Myocyte (in vitro differentiated cells): ENCODE data around the gene ANXA9. TPM values are rescaled to one million over a fixed set of nuclear protein-coding genes. Genes with fewer than 3 reads are reported as not detected.

Experiments used
- DNase-seq: peaks from one replicate; pipeline ENCODE4 v3.0.0-alpha.2; 2012; ENCODE audit warnings: low read depth
- total RNA-seq: library from RNA; depleted of rRNA; stranded (reverse); fragments of >200 nt; gene quantifications from 2 replicates; pipeline ENCODE4 v1.2.3, GENCODE V29; 2014

ANXA9 gene
- total RNA-seq, 1 donor from 2014 or later: not detected

GRCh38 chr1:150974580-150975478 is 7.3 kb upstream of the ANXA9 start, which contains the start of gene CERS2:
TSS of gene CERS2 (minus strand) at chr1:150974835. CDS start at chr1:150969090, 5,745 bp downstream.
- DNase-seq: peak; percentile 85

DNA sequence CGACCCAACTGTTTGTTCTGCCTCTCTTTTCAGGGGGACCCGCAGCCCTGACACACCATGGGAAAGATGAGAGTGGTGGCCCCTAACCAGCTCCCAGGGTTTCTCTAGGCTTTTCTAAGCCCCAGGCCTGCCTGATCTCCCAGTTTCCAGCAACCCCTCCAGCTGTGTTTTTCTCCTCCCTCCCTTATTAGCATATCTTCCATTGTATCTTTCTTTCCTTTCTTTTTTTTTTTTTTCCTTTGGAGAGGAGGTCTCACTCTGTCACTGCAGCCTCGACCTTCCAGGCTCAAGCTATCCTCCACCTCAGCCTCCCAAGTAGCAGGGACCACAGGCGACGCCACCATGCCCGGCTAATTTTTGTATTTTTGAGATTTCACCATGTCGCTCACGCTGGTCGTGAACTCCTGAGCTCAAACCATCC is 5.7 kb upstream of the ANXA9 start:
- DNase-seq: no peak

- peak; percentile 91 for DNase-seq
Measured at GRCh38 chr1:150976879-150977694, 5.0 kb upstream of the ANXA9 start.

GRCh38 chr1:150979092-150980056 is 2.7 kb upstream of the ANXA9 start:
- peak; percentile 95 for DNase-seq

- peak; percentile 54 for DNase-seq
Measured at GRCh38 chr1:150981177-150981804, 801 bp upstream of the ANXA9 start.

- DNase-seq: peak; percentile 41
Measured at GRCh38 chr1:150985179-150985825, 3.2 kb downstream of the ANXA9 start.

DNA sequence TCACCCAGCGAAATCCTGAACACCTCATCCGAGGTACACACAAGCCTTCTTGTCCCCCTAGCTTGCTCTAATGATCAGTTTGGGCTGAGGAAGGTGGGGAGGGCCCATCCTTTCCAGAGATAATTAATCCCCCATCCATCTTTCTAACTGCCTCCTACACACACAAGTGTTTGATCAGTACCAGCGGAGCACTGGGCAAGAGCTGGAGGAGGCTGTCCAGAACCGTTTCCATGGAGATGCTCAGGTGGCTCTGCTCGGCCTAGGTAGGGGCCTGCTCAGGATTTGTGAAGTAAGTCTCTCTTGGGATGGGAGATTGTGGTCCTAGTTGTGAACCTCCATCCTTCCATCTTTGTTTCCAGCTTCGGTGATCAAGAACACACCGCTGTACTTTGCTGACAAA is 5.8 kb downstream of the ANXA9 start:
- DNase-seq: no peak

DNA sequence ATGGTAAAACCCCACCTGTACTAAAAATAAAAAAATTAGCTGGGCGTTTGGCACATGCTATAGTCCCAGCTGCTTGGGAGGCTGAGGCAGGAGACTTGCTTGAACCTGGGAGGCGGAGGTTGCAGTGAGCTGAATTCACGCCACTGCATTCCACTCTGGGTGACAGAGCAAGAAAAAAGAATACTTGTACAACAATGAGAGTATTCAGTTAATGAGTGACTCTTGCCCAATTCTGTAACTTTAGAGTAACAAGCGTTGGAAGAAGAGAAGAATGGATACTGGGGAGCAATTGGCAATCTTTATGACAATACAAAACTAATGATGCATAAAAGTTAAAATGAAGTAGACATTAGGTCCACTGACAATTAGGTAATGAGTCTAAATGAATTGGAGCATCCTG is 10.5 kb downstream of the ANXA9 start:
- DNase-seq: no peak

DNA sequence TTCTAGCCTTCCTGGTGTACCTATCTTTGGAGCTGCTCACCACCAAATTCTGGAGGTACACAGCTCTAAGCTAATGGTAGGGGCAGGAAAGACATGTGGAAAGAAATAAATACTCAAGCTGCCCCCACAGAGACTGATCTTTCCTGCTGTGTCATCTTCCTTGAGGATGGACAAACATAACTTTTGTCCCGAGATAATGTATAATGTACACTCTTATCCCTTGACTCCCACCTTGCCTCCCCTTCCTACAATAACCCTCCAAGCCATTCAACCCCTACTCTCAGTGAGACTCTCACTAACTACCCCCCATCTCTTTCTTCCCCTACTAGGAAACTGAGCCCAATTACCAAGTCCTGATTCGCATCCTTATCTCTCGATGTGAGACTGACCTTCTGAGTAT is 12.2 kb downstream of the ANXA9 start:
- DNase-seq: no peak

DNA sequence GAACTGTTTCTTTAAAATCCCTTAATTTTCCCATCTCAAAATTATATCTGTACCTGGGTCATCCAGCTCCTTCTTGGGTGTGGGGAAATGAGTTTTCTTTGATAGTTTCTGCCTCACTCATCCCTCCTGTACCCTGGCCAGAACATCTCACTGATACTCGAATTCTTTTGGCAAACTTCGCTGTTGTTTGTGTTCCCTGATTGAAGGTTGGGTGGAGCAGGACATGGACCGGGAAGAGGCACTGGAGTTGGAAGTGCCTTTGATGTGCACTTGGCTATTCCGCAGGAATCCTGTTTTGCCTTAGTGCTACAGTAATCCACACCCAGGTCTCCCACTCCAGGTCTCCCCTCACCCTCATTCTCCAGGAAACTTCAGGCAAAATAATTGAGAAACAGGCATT is 13.4 kb downstream of the ANXA9 start:
- DNase-seq: no peak

DNA sequence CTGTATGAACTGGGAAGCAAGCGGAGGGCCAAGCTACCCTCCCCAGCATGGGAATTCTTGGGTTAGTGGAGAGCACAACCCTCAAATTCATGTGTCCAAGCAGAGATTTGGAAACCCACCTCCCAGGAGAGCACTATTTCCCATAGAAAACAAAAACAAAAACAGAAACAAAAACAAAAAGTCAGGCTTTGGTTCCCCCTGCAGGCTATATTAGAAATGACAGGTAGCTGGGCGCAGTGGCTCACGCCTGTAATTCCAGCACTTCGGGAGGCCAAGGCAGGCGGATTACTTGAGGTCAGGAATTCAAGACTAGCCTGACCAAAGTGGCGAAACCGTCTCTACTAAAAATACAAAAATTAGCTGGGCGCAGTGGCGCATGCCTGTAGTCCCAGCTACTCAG is 13.8 kb downstream of the ANXA9 start:
- DNase-seq: peak; percentile 70

DNA sequence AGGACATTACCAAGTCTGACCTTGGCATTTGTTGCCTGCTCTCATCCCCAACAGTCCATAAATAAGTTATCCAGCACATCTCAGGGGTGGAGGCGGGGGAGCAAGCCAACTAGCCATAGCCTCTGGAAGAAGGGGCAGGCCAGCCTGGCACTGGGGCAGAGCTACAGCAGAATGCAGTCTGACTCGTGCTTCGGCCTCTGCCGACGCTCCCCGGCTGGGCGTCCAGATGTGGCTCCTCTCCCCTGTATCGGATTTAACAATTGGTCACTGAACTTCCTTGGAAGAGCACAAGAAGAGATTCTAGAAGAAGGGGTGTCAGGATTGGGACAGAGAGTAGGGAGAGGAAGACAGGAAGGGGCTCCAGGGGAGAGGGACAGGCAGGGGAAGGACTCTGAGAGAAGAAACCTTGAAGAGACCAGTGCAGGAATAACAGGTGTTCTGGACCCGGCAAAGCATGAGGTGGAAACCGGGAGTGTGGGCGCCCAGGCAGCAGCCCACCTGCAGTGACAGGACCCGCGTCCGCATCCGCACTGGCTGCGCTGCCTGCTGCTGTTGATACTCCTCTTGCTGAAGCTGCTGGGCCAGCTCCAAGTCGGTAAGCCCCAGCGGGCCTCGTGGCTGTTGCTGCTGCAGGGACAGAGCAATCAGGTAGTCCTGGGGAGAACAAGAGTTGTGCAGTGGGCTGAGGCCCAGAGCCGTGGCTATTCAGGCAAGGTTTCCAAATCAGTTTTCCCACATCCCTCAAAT is 15.2 kb downstream of the ANXA9 start:
- no peak for DNase-seq

DNA sequence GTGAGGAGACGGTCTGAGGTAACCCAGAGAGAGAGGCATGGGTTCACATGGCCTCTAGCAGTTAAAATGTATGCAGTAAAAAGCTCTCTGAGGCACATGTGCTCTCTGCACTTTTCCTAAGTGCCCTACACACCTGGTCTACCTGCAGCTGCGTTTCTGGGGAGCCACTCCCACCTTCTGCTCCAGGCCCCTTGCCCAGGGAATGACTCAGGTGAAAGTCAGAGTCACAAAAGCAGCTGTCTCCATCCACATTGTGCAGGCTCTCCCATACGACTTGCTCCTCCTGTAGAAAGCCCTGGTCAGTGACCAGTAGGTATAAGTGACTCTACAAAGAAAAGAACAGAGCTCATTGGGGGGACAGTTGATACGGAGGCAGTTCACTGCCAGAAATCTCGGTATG is 15.9 kb downstream of the ANXA9 start:
- peak; percentile 33 for DNase-seq

GRCh38 chr1:150999051-150999674 is 17.1 kb downstream of the ANXA9 start:
- DNase-seq: peak; percentile 98

DNA sequence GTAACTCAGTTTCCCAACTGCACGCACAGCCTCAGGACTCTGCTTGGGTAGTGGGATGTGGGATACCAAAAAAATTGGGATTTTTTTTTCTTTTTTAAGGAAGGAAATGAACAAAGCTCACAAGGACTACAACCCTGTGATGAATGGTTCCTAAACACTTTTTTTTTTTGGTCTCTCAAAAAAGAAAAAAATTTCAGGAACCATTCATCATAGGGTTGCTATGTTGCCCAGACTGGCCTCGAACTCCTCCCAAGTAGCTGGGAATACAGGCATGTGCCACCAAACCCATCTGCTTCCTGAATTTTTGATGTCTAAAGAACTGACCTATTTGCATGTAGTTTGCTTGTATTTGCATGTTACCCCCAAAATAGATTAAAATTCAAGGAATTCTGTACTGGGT is 17.8 kb downstream of the ANXA9 start:
- peak; percentile 26 for DNase-seq

- DNase-seq: no peak
Measured at GRCh38 chr1:151000408-151000807, 18.3 kb downstream of the ANXA9 start.

DNA sequence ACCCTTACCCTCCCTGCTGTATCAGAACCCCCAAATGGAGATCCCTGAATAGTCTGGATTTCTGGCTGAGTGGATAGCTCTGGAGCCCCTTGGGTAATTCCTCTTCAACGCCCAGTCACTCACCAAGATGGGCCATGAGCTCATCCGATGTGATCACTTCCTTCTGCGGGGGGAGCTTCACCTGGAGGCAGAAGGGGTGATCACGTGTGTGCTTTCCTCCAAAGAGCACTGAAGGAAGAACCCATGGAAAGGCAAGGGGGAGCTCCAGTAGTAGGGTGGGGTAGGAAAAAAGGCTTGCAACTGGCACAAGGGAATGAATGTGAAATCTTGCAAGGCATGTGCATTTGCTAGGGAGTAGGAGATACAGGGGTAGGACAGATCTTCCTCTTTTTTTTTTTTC is 19.5 kb downstream of the ANXA9 start:
- DNase-seq: no peak

DNA sequence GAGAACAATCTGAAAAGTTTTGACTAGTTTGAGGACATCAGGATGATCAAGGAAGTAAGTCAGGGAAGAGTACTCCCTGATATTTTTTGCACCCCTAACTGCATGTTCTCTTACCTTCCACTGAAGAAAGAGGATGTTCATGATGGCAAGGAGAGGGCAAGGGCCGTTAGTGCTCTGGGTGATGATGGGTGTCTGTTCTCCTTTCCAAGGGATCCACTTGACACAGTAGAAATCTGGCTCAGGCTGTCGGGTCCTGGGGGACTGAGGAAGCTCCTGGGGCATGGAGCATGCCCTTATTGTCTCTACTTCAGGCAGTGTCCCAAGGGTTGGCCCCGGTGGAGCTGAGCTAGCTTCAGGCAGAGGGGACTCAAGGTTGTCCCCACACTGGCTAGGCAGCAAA is 20.0 kb downstream of the ANXA9 start:
- no peak for DNase-seq

- DNase-seq: no peak
Measured at GRCh38 chr1:151002611-151003010, 20.5 kb downstream of the ANXA9 start.
